Common myeloid progenitor, CD34-positive (primary cell): Measurements from ENCODE around the gene ANKS1A.
"Not testable (repeated sequence)": the region's sequence is repeated elsewhere in the genome, so short reads cannot be mapped to it uniquely, and the experiment has no call there.

ENCODE experiments used
- CTCF ChIA-PET: fragments of 350-600 bp; sonication (Branson Sonifier 250); formaldehyde crosslinking; loops from one replicate; lab custom pipeline; 2021; ENCODE audit warnings: antibody characterized with exemption; lab: Charles Lee
- POLR2A ChIA-PET: fragments of 350-600 bp; sonication (Branson Sonifier 250); formaldehyde crosslinking; loops from one replicate; lab custom pipeline; 2021; ENCODE audit warnings: antibody characterized with exemption; lab: Charles Lee
- DNase-seq, 3 donors: peaks; one replicate each; pipeline versions ENCODE4 v3.0.0 to v3.0.0-alpha.2; 2013
- H3K27ac ChIP-seq, 2 experiments: 1 replicate in 1 of 2; 2 replicates in 1 of 2; pipeline ENCODE4 v1.7.0; 2013; ENCODE audit warnings: inconsistent platforms in 2 of 2, low read length in 2 of 2, mild to moderate bottlenecking in 2 of 2, low read depth in 1 of 2, moderate library complexity in 1 of 2; ENCODE audit not compliant: severe bottlenecking in 2 of 2, insufficient read depth in 1 of 2, poor library complexity in 1 of 2
- H3K27me3 ChIP-seq, 5 experiments: replicated peaks in 2 of 5; 1 replicate in 3 of 5; 2 replicates in 2 of 5; pipeline versions ENCODE4 v1.6.1 to v1.7.0; 2013; ENCODE audit warnings: low read length in 4 of 5, mild to moderate bottlenecking in 2 of 5, moderate library complexity in 2 of 5, inconsistent platforms in 1 of 5; ENCODE audit not compliant: insufficient read depth in 5 of 5, control insufficient read depth in 4 of 5
- H3K36me3 ChIP-seq, 4 experiments: 1 replicate in 2 of 4; 2 replicates in 2 of 4; pipeline versions ENCODE4 v1.6.1 to v1.7.0; 2013; ENCODE audit warnings: low read length in 3 of 4, control low read depth in 1 of 4, mild to moderate bottlenecking in 1 of 4; ENCODE audit not compliant: control insufficient read depth in 4 of 4, insufficient read depth in 4 of 4
- H3K4me1 ChIP-seq, 4 experiments: 1 replicate in 3 of 4; 2 replicates in 1 of 4; pipeline versions ENCODE4 v1.6.1 to v1.7.1; 2013; ENCODE audit warnings: low read length in 3 of 4, mild to moderate bottlenecking in 3 of 4, control low read depth in 1 of 4, inconsistent platforms in 1 of 4, moderate library complexity in 1 of 4; ENCODE audit not compliant: control insufficient read depth in 4 of 4, insufficient read depth in 4 of 4; ENCODE audit errors: control extremely low read depth in 1 of 4
- H3K4me3 ChIP-seq, 7 experiments: 1 replicate in 4 of 7; 2 replicates in 3 of 7; pipeline versions ENCODE4 v1.5.1 to v1.7.0; 2013; ENCODE audit warnings: mild to moderate bottlenecking in 7 of 7, low read length in 6 of 7, moderate library complexity in 6 of 7, inconsistent platforms in 2 of 7, low read depth in 2 of 7, control low read depth in 1 of 7; ENCODE audit not compliant: insufficient read depth in 4 of 7, control insufficient read depth in 1 of 7; ENCODE audit errors: extremely low read depth in 1 of 7
- H3K9me3 ChIP-seq, 5 experiments: 1 replicate in 4 of 5; 2 replicates in 1 of 5; pipeline versions ENCODE4 v1.6.1 to v1.7.1; 2013; ENCODE audit warnings: low read length in 4 of 5, mild to moderate bottlenecking in 2 of 5, inconsistent platforms in 1 of 5, low read depth in 1 of 5, moderate library complexity in 1 of 5; ENCODE audit not compliant: control insufficient read depth in 4 of 5, insufficient read depth in 2 of 5; ENCODE audit errors: control extremely low read depth in 1 of 5
- WGBS: methylation state at CpG from one replicate; pipeline ENCODE4 v1.1.5; 2013; ENCODE audit not compliant: insufficient coverage; 5-methylcytosine and 5-hydroxymethylcytosine counted together

The ANKS1A gene

GRCh38 chr6:34891296-34891695 lies 2.2 kb downstream of the ANKS1A start:
- POLR2A ChIA-PET: no interaction called here
- 100% methylated on average over 2 of the region's 2 CpGs for WGBS
- CTCF ChIA-PET: interaction anchor here (0.7 to 1.5 kb wide), 4 partner anchors 58 to 134 kb away, joined by 3 read pairs; no protein-coding TSS in a partner anchor

DNA sequence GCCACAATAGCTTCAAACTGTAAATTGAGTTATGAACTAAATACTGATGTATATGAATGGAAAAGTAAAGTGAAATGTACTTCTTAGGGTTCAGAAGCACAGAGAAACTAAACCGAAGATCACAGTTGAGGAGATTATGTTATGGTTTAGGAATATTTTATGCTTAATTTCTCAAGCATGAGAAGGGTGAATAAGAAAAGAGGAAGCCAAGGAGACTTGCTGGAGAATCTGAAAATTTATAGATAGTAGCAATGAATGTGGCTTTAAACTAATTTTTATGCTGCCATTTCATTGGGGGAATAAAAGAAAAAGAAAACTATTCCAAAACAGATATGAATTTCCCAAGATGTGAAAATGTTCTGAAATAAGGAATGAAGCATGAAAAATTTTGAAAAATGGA lies 5.6 kb downstream of the ANKS1A start:
- Histone ChIP-seq H3K9me3 (no peaks in the 10 kb centered on the region), H3K27ac (no peak overlapping the region), H3K4me1 (peaks cover 5 to 34% (median 15%) of the 10 kb centered on the region in 4 experiments), H3K36me3 (no peaks in the 10 kb centered on the region), H3K4me3 (no peak overlapping the region), H3K27me3 (no peaks in the 10 kb centered on the region)
- WGBS: 86% methylated on average over 1 of the region's 1 CpG
- ChIA-PET CTCF (interaction anchor here (1.1 kb wide), 1 partner anchor 16 kb away, joined by 3 read pairs; no protein-coding TSS in a partner anchor), POLR2A (no interaction called here)
- peak in 2 of 3 donors; percentile 19 to 34 for DNase-seq

More at GRCh38 chr6:34891296-34891695, 2.2 kb downstream of the ANKS1A start:
- no peaks in the 10 kb centered on the region for H3K27me3 ChIP-seq
- H3K27ac ChIP-seq: no peak overlapping the region
- no peaks in the 10 kb centered on the region for H3K36me3 ChIP-seq
- no peak for DNase-seq
- H3K9me3 ChIP-seq: no peaks in the 10 kb centered on the region
- H3K4me1 ChIP-seq: peaks cover 15 to 34% (median 24%) of the 10 kb centered on the region in 4 experiments
- peak overlapping the region in 2 of 7 experiments; percentile 86 to 99 for H3K4me3 ChIP-seq

GRCh38 chr6:34897130-34897529 lies 8.1 kb downstream of the ANKS1A start:
- no peak overlapping the region for H3K27ac ChIP-seq
- no peaks in the 10 kb centered on the region for H3K36me3 ChIP-seq
- DNase-seq: no peak
- no peaks in the 10 kb centered on the region for H3K27me3 ChIP-seq
- H3K9me3 ChIP-seq: no peaks in the 10 kb centered on the region
- WGBS: 91% methylated on average over 1 of the region's 1 CpG
- H3K4me1 ChIP-seq: peaks cover 0 to 20% (median 0%) of the 10 kb centered on the region in 4 experiments
- ChIA-PET CTCF (interaction anchor here (1.3 kb wide), 1 partner anchor 9 kb away, joined by 4 read pairs; the partner anchor contains the start of gene ANKS1A), POLR2A (no interaction called here)
- H3K4me3 ChIP-seq: no peak overlapping the region

GRCh38 chr6:34897716-34898115 lies 8.7 kb downstream of the ANKS1A start:
- peaks cover 0 to 20% (median 0%) of the 10 kb centered on the region in 4 experiments for H3K4me1 ChIP-seq
- H3K9me3 ChIP-seq: no peaks in the 10 kb centered on the region
- H3K27me3 ChIP-seq: no peaks in the 10 kb centered on the region
- H3K4me3 ChIP-seq: no peak overlapping the region
- ChIA-PET CTCF (interaction anchor here (1.3 kb wide), 1 partner anchor 9 kb away, joined by 4 read pairs; the partner anchor contains the start of gene ANKS1A), POLR2A (no interaction called here)
- DNase-seq: no peak
- H3K36me3 ChIP-seq: no peaks in the 10 kb centered on the region
- WGBS: 100% methylated on average over 1 of the region's 1 CpG
- H3K27ac ChIP-seq: no peak overlapping the region

- H3K4me1 ChIP-seq: peaks cover 0 to 15% (median 0%) of the 10 kb centered on the region in 4 experiments
- H3K27me3 ChIP-seq, H3K27ac ChIP-seq, POLR2A ChIA-PET, DNase-seq, H3K9me3 ChIP-seq, H3K4me3 ChIP-seq, H3K36me3 ChIP-seq: not testable (repeated sequence)
- WGBS: no CpG with 5 or more reads among the region's 1 CpG
- CTCF ChIA-PET: interaction anchor here (1.0 to 1.5 kb wide), 3 partner anchors 10 to 240 kb away, joined by 3 to 4 read pairs (median 3); partner anchors contain the start of gene TAF11
Measured at GRCh38 chr6:34899748-34900147, 10.7 kb downstream of the ANKS1A start.

- H3K27me3 ChIP-seq: no peaks in the 10 kb centered on the region
- H3K36me3 ChIP-seq: peaks cover 0 to 2% (median 0%) of the 10 kb centered on the region in 4 experiments
- WGBS: 100% methylated on average over 1 of the region's 4 CpGs
- H3K9me3 ChIP-seq: no peaks in the 10 kb centered on the region
- no peak overlapping the region for H3K27ac ChIP-seq
- no peak overlapping the region for H3K4me3 ChIP-seq
- ChIA-PET CTCF (interaction anchor here (0.6 to 1.6 kb wide), 4 partner anchors 9 to 248 kb away, joined by 3 to 4 read pairs (median 3); no protein-coding TSS in a partner anchor), POLR2A (no interaction called here)
- no peak for DNase-seq
- H3K4me1 ChIP-seq: peaks cover 0 to 11% (median 0%) of the 10 kb centered on the region in 4 experiments
Measured at GRCh38 chr6:34900321-34901031, 11.4 kb downstream of the ANKS1A start.

DNA sequence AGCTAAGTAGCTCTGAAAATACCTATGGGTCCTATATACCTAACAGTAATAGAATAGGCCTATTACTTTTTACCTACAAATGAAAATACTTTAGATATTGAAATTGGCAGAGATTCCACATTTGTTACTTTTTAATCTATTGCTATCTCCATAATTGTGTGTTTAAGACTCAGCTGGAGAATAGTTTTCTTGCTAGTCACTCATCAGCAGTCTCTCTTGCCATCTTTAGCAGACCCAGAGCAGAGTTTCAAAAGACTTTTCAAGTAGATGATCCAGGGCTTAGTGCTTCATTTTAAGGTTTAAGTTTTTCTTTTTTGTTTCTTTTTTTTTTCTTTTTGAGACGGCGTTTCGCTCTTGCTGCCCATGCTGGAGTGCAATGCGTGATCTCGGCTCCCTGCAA lies 12.9 kb downstream of the ANKS1A start:
- Histone ChIP-seq H3K9me3 (no peaks in the 10 kb centered on the region), H3K27me3 (no peaks in the 10 kb centered on the region), H3K4me3 (no peak overlapping the region), H3K4me1 (peaks cover 0 to 9% (median 0%) of the 10 kb centered on the region in 4 experiments), H3K36me3 (peaks cover 0 to 4% (median 3%) of the 10 kb centered on the region in 4 experiments), H3K27ac (no peak overlapping the region)
- WGBS: 100% methylated on average over 5 of the region's 5 CpGs
- ChIA-PET CTCF (interaction anchor here (1.2 to 1.6 kb wide), 2 partner anchors 10 to 238 kb away, joined by 3 to 4 read pairs; no protein-coding TSS in a partner anchor), POLR2A (no interaction called here)
- no peak for DNase-seq
